SK-N-SH (cell line): ENCODE measurements around the gene PTPRD.

Experiments used
- ELF1 ChIP-seq: IDR thresholded peaks from 2 replicates; pipeline ENCODE4 v1.4.0; 2012
- EZH2phosphoT487 ChIP-seq: fragments of 200-600 bp; sonication (generic); IDR thresholded peaks from 2 replicates; pipeline ENCODE4 v1.6.1; 2017; ENCODE audit warnings: low read depth, mixed run types, mild to moderate bottlenecking, antibody characterized with exemption, moderate library complexity, borderline replicate concordance
- FOXJ3 ChIP-seq: sonication (generic); formaldehyde crosslinking; IDR thresholded peaks from 2 replicates; pipeline ENCODE4 v1.5.1; 2020; ENCODE audit warnings: mild to moderate bottlenecking, missing genetic modification reagents
- GABPA ChIP-seq: IDR thresholded peaks from 2 replicates; pipeline ENCODE4 v1.4.0; 2012; ENCODE audit warnings: low read depth, mild to moderate bottlenecking
- MXI1 ChIP-seq: IDR thresholded peaks from 2 replicates; pipeline ENCODE4 v1.6.1; 2012; ENCODE audit warnings: mild to moderate bottlenecking, low read depth, low read length, improper control_type of control experiment
- POLR2AphosphoS5 ChIP-seq: IDR thresholded peaks from 2 replicates; pipeline ENCODE4 v1.6.1; 2012; ENCODE audit warnings: low read depth, low read length
- RAD21 ChIP-seq: IDR thresholded peaks from 2 replicates; pipeline ENCODE4 v1.6.1; 2012; ENCODE audit warnings: mild to moderate bottlenecking, low read length
- RCOR1 ChIP-seq: fragments of 150-350 bp; IDR thresholded peaks from 2 replicates; pipeline ENCODE4 v1.6.1; 2017; ENCODE audit warnings: antibody characterized with exemption, low read length
- SMC3 ChIP-seq: IDR thresholded peaks from 2 replicates; pipeline ENCODE4 v1.6.1; 2012; ENCODE audit warnings: low read depth, low read length, improper control_type of control experiment
- TAF1 ChIP-seq: IDR thresholded peaks from 2 replicates; pipeline ENCODE4 v1.6.1; 2012; ENCODE audit warnings: low read depth, mild to moderate bottlenecking, low read length, moderate library complexity, borderline replicate concordance
- TF ChIP-seq, protein P1 (sequence below): fragments of 200-600 bp; sonication (generic); IDR thresholded peaks from 2 replicates; pipeline ENCODE4 v1.6.1; 2017; ENCODE audit warnings: antibody characterized with exemption, mild to moderate bottlenecking, moderate library complexity

DNA sequence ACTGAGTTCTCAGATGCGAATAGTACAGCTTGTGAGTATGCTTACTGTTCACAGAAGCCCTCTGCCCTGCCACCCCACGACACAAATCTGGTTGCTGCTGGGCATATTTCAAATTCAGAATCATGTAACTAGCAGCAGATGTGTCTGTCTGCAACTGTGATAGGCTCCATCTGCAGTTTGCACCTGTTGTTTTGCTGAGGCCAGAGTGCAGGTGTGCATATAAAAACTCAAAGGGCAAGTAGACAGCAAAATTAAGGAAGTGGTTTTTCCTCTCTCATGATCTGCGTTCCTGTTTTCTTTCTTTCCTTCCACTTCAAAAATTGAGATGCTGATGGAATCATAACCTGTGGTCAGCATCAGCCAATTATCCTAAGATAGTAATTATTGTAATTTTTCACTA is 1000.5 kb downstream of the PTPRD start:
- TF ChIP-seq, protein P1, sequence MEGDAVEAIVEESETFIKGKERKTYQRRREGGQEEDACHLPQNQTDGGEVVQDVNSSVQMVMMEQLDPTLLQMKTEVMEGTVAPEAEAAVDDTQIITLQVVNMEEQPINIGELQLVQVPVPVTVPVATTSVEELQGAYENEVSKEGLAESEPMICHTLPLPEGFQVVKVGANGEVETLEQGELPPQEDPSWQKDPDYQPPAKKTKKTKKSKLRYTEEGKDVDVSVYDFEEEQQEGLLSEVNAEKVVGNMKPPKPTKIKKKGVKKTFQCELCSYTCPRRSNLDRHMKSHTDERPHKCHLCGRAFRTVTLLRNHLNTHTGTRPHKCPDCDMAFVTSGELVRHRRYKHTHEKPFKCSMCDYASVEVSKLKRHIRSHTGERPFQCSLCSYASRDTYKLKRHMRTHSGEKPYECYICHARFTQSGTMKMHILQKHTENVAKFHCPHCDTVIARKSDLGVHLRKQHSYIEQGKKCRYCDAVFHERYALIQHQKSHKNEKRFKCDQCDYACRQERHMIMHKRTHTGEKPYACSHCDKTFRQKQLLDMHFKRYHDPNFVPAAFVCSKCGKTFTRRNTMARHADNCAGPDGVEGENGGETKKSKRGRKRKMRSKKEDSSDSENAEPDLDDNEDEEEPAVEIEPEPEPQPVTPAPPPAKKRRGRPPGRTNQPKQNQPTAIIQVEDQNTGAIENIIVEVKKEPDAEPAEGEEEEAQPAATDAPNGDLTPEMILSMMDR: no peak
- no peak for TF ChIP-seq POLR2AphosphoS5
- no peak for TF ChIP-seq EZH2phosphoT487
- TF ChIP-seq ELF1: no peak
- no peak for TF ChIP-seq SMC3
- TF ChIP-seq RAD21: no peak
- TF ChIP-seq FOXJ3: no peak
- TF ChIP-seq TAF1: no peak
- TF ChIP-seq MXI1: no peak
- no peak for TF ChIP-seq GABPA
- no peak for TF ChIP-seq RCOR1
